ENCODE measurements around the gene GCSAM. TPM values are rescaled to one million over a fixed set of nuclear protein-coding genes. Genes with fewer than 3 reads are reported as not detected.

The GCSAM gene
- total RNA-seq, 2 donors from 2014 or later = 1.4 TPM; not detected in 1

GRCh38 chr3:112093180-112093522 is 39.9 kb downstream of the GCSAM start:
- no peaks in the 10 kb centered on the region for H3K9me3 ChIP-seq
- intact Hi-C loops (cut with DNase I) = no loop called here
- no peaks in the 10 kb centered on the region for H3K27me3 ChIP-seq (replicated peaks; ENCODE audit: insufficient read depth)
- H3K4me3 ChIP-seq = no peak overlapping the region
- no peaks in the 10 kb centered on the region for H3K36me3 ChIP-seq
- no peak overlapping the region for H3K27ac ChIP-seq
- TF ChIP-seq CTCF (IDR thresholded peaks at IDR 0.05) = no peak
- TF ChIP-seq POLR2A (IDR thresholded peaks at IDR 0.05) = no peak
- TF ChIP-seq POLR2AphosphoS5 (IDR thresholded peaks at IDR 0.05) = no peak
- DNase-seq (ENCODE audit: low spot score) = no peak
- H3K4me1 ChIP-seq (replicated peaks) = no peaks in the 10 kb centered on the region

DNA sequence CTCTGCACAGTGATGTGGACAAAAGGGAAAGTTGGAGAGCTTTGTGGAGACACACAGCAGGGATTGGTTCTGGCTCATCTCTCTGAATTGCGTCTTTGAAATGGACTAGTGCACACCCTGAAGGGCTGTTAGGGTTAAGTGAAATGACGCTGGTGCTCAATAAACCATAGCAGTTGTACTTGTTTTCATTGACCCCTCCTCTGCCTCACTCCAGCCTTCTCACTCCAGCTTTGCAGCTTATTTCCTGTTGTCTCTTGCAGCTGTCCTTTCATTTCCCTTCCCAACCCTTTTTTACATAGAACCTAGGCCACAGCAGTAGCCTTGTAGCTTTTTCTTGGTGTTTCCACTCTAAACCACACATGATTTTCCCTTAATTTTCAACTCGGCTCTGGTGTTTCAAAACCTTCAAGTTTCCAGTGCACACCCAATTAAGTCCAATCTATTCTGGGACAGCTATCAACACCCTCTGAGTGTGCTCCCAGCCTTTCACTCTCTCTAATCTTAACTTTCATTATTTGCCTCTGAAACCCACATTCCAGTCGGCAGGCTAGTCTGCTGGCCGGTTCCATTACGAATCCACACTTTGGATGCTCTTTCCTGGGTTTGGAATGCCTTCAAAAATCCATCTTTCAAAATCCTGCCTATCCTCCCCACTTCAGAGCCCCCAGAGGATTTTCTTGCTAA is 40.4 kb downstream of the GCSAM start:
- Histone ChIP-seq H3K36me3 (no peaks in the 10 kb centered on the region), H3K27ac (no peak overlapping the region), H3K9me3 (no peaks in the 10 kb centered on the region), H3K4me1 (replicated peaks) (no peaks in the 10 kb centered on the region), H3K4me3 (no peak overlapping the region), H3K27me3 (replicated peaks; ENCODE audit: insufficient read depth) (no peaks in the 10 kb centered on the region)
- TF ChIP-seq POLR2A (IDR thresholded peaks at IDR 0.05) (no peak), CTCF (IDR thresholded peaks at IDR 0.05) (no peak), POLR2AphosphoS5 (IDR thresholded peaks at IDR 0.05) (no peak)
- intact Hi-C loops (cut with DNase I) = no loop called here
- 67% methylated on average over 6 of the region's 6 CpGs for WGBS
- no peak for DNase-seq (ENCODE audit: low spot score)

DNA sequence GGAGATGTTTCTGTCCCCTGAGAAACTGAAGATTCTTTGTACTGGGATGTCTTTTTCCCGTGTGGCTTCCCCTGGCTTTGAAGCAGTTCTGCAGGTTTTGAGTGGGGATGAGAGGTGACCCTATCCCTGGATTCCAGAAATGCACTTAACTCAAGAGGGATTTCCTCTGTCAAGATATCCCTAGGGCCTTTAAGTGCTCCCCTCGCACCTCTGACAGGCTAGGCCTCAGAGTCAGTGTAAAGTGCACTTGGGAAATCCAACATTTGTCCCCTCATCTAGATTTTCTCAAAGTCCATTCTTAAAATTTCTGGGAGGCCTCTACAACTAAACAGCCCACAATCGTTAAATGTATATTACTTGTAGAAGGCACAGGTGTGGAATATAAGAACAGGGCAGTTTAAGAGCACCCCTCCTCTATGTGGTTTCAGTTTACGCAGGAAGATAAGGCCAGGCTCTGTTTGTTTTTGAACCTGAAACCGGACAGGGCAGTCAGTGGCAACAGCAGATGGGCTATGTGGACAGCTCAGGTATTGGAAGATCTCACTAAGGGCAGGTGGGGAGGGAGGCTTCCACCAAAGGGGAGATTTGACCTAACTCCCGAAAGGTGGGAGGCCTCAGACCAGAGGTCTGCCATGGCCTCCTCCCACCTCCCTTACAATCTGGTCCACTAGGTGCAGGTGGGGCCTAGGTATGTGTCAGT is 42.0 kb downstream of the GCSAM start:
- H3K4me1 ChIP-seq (replicated peaks) = no peaks in the 10 kb centered on the region
- TF ChIP-seq CTCF (IDR thresholded peaks at IDR 0.05) (no peak), POLR2AphosphoS5 (IDR thresholded peaks at IDR 0.05) (peak; percentile 32)
- no peak overlapping the region for H3K4me3 ChIP-seq
- intact Hi-C loops (cut with DNase I) = no loop called here
- no peaks in the 10 kb centered on the region for H3K27me3 ChIP-seq (replicated peaks; ENCODE audit: insufficient read depth)
- no peaks in the 10 kb centered on the region for H3K9me3 ChIP-seq
- no peaks in the 10 kb centered on the region for H3K36me3 ChIP-seq
- no peak for DNase-seq (ENCODE audit: low spot score)
- WGBS = 50% methylated on average over 6 of the region's 6 CpGs
- H3K27ac ChIP-seq = peak overlapping the region; percentile 40 to 60

- Histone ChIP-seq H3K9me3 (no peaks in the 10 kb centered on the region), H3K4me1 (replicated peaks) (no peaks in the 10 kb centered on the region), H3K27me3 (replicated peaks; ENCODE audit: insufficient read depth) (no peaks in the 10 kb centered on the region), H3K4me3 (no peak overlapping the region), H3K36me3 (no peaks in the 10 kb centered on the region), H3K27ac (peak overlapping the region; percentile 40 to 60)
- WGBS = 74% methylated on average over 9 of the region's 9 CpGs
- DNase-seq (ENCODE audit: low spot score) = no peak
- intact Hi-C loops (cut with DNase I) = no loop called here
- TF ChIP-seq CTCF (IDR thresholded peaks at IDR 0.05) (no peak), POLR2AphosphoS5 (IDR thresholded peaks at IDR 0.05) (no peak), POLR2A (IDR thresholded peaks at IDR 0.05) (no peak)
These were observed 42.8 kb downstream of the GCSAM start for GRCh38 chr3:112089956-112090886.
